ENCODE data around the gene BEST2.

The BEST2 gene

DNA sequence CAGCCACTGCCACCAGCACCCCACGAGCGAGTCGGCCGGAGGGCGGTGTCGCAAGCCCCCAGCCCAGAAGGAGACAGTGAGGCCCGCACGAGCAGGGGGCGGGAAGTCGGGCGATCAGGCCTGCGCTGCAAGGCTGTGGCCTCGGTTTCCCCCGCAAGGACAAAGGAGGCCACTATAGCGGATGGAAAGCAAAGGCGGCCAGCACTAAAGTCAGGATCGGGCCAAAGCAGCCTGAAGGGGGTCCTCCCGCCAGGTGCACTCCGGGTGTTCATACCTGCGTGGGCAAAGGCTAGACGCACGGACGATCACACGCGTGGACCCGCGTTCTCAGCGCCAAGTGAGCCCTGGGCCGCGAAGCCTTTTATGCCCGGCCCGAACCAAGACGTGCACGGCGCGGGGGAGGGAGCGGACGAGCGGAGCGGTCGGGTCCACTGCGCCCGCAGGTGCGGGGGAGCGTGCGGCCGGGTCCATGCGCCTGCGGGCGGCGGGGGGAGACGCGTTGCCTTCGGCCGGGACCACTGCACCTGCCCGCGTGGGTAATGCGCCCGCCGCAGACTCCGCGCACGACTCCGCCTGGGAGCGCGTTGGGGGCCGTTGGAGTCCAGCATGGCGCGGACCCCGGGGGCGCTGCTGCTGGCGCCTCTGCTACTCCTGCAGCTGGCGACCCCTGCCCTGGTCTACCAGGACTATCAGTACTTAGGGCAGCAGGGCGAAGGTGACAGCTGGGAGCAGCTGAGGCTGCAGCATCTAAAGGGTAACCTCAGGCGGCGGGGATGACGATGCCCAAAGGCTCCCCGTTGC, 50.1 kb downstream of the BEST2 start, which contains the start of the genes PRDX2 and THSD8:
Gene PRDX2 (minus strand): TSS at position 335 of the 801 bp plus-strand sequence. CDS start 539 bp downstream, outside the sequence.
Gene THSD8 (plus strand): TSS at position 604 of the 801 bp plus-strand sequence. CDS start 3 bp downstream, at position 607.
- DNase-seq, result peak; percentile 83

DNA sequence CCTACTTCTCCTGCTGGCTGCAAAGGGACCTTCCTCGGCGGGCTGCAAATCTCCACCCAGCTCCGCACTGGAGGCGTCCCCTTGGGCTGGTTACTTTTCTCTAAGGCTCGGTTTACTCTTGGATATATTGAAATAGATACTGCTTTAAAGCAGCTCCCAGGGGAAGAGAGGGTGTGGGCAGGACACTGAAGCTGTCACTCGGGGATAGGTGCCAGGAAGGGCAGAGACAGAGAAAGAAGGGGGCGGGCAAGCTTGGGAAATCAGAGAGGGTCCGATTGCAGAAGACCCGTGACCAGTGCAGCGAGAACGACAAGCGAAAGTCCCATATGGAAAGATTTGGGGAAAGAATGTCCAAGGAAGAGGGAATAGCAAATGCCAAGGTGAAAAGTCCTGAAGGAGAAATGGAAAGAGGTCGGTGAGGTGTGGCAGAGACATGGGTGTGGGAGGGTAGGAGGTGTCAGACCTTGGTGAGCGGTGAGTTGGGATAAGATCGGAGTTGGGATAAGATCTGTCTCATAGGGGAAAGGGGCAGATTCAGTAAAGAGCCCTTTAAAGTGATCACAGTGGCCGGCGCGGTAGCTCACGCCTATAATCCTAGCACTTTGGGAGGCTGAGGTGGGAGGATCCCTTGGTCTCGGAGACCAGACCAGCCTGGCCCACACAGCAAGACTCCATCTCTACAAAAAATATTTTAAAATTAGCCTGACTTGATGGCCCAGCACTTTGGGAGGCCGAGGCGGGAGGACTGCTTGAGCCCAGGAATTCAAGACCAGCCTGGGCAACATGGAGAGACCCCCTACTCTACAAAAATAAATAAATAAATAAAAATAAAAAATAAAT, 50.9 kb downstream of the BEST2 start:
- DNase-seq, result no peak

DNA sequence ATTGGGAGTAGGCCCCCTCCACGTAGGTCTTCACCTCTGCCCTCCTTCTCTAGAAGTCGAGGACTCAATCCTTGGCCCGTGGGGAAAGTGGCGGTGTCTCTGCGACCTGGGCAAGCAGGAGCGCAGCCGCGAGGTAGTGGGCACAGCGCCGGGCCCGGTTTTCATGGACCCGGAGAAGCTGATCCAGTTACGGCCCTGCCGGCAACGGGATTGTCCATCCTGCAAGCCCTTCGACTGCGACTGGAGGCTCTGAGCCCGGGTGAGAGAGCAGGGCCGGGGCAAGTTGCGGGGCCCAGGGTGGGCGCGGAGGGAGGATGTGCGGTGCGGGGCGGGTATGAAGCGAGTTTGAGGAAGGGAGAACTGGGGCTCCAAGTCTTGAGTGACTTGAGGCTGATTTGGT, 52.5 kb downstream of the BEST2 start:
- DNase-seq, result no peak

DNA sequence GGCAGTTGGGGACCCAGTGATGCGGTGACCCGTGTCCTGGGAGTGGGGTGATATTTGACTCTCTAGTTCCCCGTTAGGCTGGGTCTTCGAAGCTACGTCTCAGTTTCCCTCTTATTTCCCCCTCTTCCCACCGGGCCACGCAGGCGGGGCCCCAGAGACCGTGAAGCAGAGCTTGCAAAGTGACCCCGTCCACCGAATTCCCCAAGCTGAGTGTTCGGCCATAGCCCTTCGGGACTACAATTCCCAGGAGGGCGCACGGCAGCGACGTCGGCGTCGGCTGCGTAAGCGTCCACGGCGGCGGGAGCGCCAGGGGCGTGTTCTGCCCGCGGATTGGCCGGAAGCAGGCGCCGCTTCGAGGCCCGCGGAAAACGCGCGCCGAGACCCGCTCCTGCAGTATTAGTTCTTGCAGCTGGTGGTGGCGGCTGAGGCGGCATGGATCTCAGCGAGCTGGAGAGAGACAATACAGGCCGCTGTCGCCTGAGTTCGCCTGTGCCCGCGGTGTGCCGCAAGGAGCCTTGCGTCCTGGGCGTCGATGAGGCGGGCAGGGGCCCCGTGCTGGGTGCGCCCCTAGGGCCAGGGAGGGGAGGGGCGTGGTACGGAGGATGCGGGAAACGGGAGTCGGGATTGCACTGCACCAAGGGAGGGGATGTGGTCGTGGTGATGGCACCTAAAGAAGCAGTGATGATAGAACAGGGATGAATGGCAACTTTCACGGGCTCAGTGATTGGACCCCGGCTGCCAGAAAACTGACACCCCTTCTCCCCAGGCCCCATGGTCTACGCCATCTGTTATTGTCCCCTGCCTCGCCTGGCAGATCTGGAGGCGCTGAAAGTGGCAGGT, 54.9 kb downstream of the BEST2 start, which contains the start of gene RNASEH2A:
Gene RNASEH2A (plus strand): TSS at position 343 of the 840 bp plus-strand sequence. CDS start 90 bp downstream, at position 433.
- peak; percentile 89 for DNase-seq
